HG02938 (cell line): ENCODE results near the gene ASPRV1.
A peak's percentile ranks its signal among the peaks of the same experiment; 100 is the strongest.

Experiments used
- ATAC-seq: cut with Tn5 transposase; IDR thresholded peaks from one replicate; pipeline ENCODE4 v1.9.1; 2021; ENCODE audit warnings: mild to moderate bottlenecking, moderate library complexity; ENCODE audit not compliant: unreplicated experiment

ASPRV1 gene

GRCh38 chr2:69914164-69914949 lies 47.1 kb downstream of the ASPRV1 start:
- peak; percentile 90 for ATAC-seq

GRCh38 chr2:69911985-69912563 lies 49.4 kb downstream of the ASPRV1 start:
- no peak for ATAC-seq
